Measurements from ENCODE around the gene ADARB2.

DNA sequence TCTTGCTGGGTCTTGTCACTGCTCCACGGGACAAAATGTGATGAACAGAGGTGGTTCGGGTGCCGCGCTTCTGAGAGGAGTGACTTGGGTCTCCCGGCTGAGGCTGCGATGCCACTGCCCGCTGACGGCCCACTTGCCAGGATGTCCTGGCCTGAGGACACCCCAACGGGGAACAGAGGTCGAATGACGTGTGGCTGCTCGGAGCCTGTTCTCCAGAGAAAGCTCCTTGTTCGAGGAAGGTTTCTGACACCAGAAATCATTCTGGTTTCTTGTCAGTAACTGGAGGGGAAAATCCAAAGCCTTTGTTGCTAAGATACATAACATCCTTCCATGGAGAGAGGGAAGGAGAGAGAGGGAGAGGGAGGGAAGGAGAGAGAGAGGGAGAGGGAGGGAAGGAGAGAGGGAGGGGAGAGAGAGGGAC lies 444.7 kb downstream of the ADARB2 start:
- TF ChIP-seq, protein P1, sequence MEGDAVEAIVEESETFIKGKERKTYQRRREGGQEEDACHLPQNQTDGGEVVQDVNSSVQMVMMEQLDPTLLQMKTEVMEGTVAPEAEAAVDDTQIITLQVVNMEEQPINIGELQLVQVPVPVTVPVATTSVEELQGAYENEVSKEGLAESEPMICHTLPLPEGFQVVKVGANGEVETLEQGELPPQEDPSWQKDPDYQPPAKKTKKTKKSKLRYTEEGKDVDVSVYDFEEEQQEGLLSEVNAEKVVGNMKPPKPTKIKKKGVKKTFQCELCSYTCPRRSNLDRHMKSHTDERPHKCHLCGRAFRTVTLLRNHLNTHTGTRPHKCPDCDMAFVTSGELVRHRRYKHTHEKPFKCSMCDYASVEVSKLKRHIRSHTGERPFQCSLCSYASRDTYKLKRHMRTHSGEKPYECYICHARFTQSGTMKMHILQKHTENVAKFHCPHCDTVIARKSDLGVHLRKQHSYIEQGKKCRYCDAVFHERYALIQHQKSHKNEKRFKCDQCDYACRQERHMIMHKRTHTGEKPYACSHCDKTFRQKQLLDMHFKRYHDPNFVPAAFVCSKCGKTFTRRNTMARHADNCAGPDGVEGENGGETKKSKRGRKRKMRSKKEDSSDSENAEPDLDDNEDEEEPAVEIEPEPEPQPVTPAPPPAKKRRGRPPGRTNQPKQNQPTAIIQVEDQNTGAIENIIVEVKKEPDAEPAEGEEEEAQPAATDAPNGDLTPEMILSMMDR (conservative IDR thresholded peaks at IDR 0.05 in 1 of 2, IDR thresholded peaks at IDR 0.05 in 1 of 2; ENCODE audit: low read depth in 1 of 2, low read length in 2 of 2): no peak
- TF ChIP-seq EZH2 (IDR thresholded peaks at IDR 0.05; ENCODE audit: low read length, missing control alignments): no peak
